WTC11 (cell line): ENCODE results near the gene NTNG2. TPM values are rescaled to one million over a fixed set of nuclear protein-coding genes. Genes with fewer than 3 reads are reported as not detected.

Experiments
- ATAC-seq: fragments of 200-7000 bp; cut with Tn5 transposase; 2 replicates; pipeline ENCODE4 v1.10.0; 2021; ENCODE audit warnings: mild to moderate bottlenecking, moderate library complexity
- CTCF ChIA-PET: fragments of 300-600 bp; sonication (Branson Sonifier 250); formaldehyde crosslinking; loops from one replicate; lab custom pipeline; 2021; ENCODE audit warnings: antibody characterized with exemption; lab: Charles Lee
- POLR2A ChIA-PET: fragments of 350-600 bp; sonication (Branson Sonifier 250); formaldehyde crosslinking; loops from one replicate; lab custom pipeline; 2021; ENCODE audit warnings: antibody characterized with exemption; lab: Charles Lee
- DNase-seq: peaks from one replicate; pipeline ENCODE4 v3.0.0; 2021; ENCODE audit warnings: low spot score
- H3K27ac Mint-ChIP-seq: 2 replicates; pipeline ENCODE4 v1.8.0; 2021; ENCODE audit warnings: mixed read lengths
- H3K27me3 Mint-ChIP-seq: 2 replicates; pipeline ENCODE4 v1.8.0; 2021; ENCODE audit warnings: low read depth, mild to moderate bottlenecking, moderate library complexity, mixed read lengths
- H3K36me3 Mint-ChIP-seq: 2 replicates; pipeline ENCODE4 v1.8.0; 2021; ENCODE audit warnings: mixed read lengths
- H3K4me1 Mint-ChIP-seq: 2 replicates; pipeline ENCODE4 v1.8.0; 2022; ENCODE audit warnings: mixed read lengths
- H3K4me3 Mint-ChIP-seq: 2 replicates; pipeline ENCODE4 v1.8.0; 2021; ENCODE audit warnings: mild to moderate bottlenecking, moderate library complexity, mixed read lengths
- H3K9me3 Mint-ChIP-seq: 2 replicates; pipeline ENCODE4 v1.8.0; 2021; ENCODE audit warnings: mixed read lengths
- ARID4B ChIP-seq: sonication (generic); formaldehyde crosslinking; IDR thresholded peaks from 2 replicates; pipeline ENCODE4 v1.8.0; 2023; ENCODE audit warnings: missing genetic modification reagents, mild to moderate bottlenecking, borderline replicate concordance
- ATF2 ChIP-seq: sonication (generic); formaldehyde crosslinking; IDR thresholded peaks from 2 replicates; pipeline ENCODE4 v1.8.1; 2022; ENCODE audit warnings: low read depth, missing genetic modification reagents, borderline replicate concordance
- E2F1 ChIP-seq: sonication (generic); formaldehyde crosslinking; IDR thresholded peaks from 2 replicates; pipeline ENCODE4 v1.8.0; 2022; ENCODE audit warnings: mild to moderate bottlenecking, missing genetic modification reagents
- E2F4 ChIP-seq: sonication (generic); formaldehyde crosslinking; IDR thresholded peaks from 2 replicates; pipeline ENCODE4 v1.8.1; 2022; ENCODE audit warnings: low read depth, mild to moderate bottlenecking, moderate library complexity, missing genetic modification reagents, borderline replicate concordance
- ELF4 ChIP-seq: sonication (generic); formaldehyde crosslinking; IDR thresholded peaks from 2 replicates; pipeline ENCODE4 v1.8.1; 2022; ENCODE audit warnings: low read depth, mild to moderate bottlenecking, moderate library complexity, missing genetic modification reagents
- EMX1 ChIP-seq: fragments of 250-450 bp; sonication (Bioruptor Pico); IDR thresholded peaks from 2 replicates; pipeline ENCODE4 v1.8.0; 2021; ENCODE audit warnings: mild to moderate bottlenecking
- ETV6 ChIP-seq: sonication (generic); formaldehyde crosslinking; IDR thresholded peaks from 2 replicates; pipeline ENCODE4 v1.8.1; 2022; ENCODE audit warnings: mild to moderate bottlenecking, missing genetic modification reagents
- GTF2I ChIP-seq: fragments of 250-450 bp; sonication (Bioruptor Pico); conservative IDR thresholded peaks from 2 replicates; pipeline ENCODE4 v1.4.0; 2021; ENCODE audit warnings: mild to moderate bottlenecking
- IRF1 ChIP-seq: sonication (generic); formaldehyde crosslinking; IDR thresholded peaks from 2 replicates; pipeline ENCODE4 v1.8.0; 2023; ENCODE audit warnings: missing genetic modification reagents
- MAX ChIP-seq: sonication (generic); formaldehyde crosslinking; IDR thresholded peaks from 2 replicates; pipeline ENCODE4 v1.8.0; 2022; ENCODE audit warnings: mild to moderate bottlenecking, missing genetic modification reagents
- NR2C2 ChIP-seq: sonication (generic); formaldehyde crosslinking; IDR thresholded peaks from 2 replicates; pipeline ENCODE4 v1.8.0; 2022; ENCODE audit warnings: mild to moderate bottlenecking, missing genetic modification reagents
- NR3C1 ChIP-seq: sonication (generic); formaldehyde crosslinking; conservative IDR thresholded peaks from 2 replicates; pipeline ENCODE4 v1.8.1; 2023; ENCODE audit warnings: low read depth, mild to moderate bottlenecking, missing genetic modification reagents
- SMAD4 ChIP-seq: sonication (generic); formaldehyde crosslinking; IDR thresholded peaks from 2 replicates; pipeline ENCODE4 v1.8.0; 2022; ENCODE audit warnings: mild to moderate bottlenecking, missing genetic modification reagents
- TCF7 ChIP-seq: sonication (generic); formaldehyde crosslinking; IDR thresholded peaks from 2 replicates; pipeline ENCODE4 v1.8.0; 2022; ENCODE audit warnings: mild to moderate bottlenecking, low read depth, missing genetic modification reagents, moderate library complexity
- TEAD4 ChIP-seq: sonication (generic); formaldehyde crosslinking; IDR thresholded peaks from 2 replicates; pipeline ENCODE4 v1.8.0; 2022; ENCODE audit warnings: mild to moderate bottlenecking, missing genetic modification reagents
- ZMAT4 ChIP-seq: fragments of 250-450 bp; sonication (Bioruptor Pico); IDR thresholded peaks from 2 replicates; pipeline ENCODE4 v1.9.0; 2021; ENCODE audit warnings: mild to moderate bottlenecking
- ZNF121 ChIP-seq: sonication (generic); formaldehyde crosslinking; IDR thresholded peaks from 2 replicates; pipeline ENCODE4 v1.8.0; 2023; ENCODE audit warnings: missing genetic modification reagents
- ZNF219 ChIP-seq: sonication (generic); formaldehyde crosslinking; IDR thresholded peaks from 2 replicates; pipeline ENCODE4 v1.8.0; 2023; ENCODE audit warnings: missing genetic modification reagents, mild to moderate bottlenecking, borderline replicate concordance
- total RNA-seq: library from RNA; stranded (reverse); gene quantifications from 3 replicates; pipeline ENCODE4 v1.2.3, GENCODE V29; 2021

Gene NTNG2
- total RNA-seq, 1 experiment from 2014 or later = 3.1 TPM

- H3K27ac Mint-ChIP-seq = no peak overlapping the region
- no peaks in the 10 kb centered on the region for H3K36me3 Mint-ChIP-seq
- DNase-seq = no peak
- POLR2A ChIA-PET = interaction anchor here (1.0 kb wide), 1 partner anchor 41 kb away, joined by 9 read pairs; no protein-coding TSS in a partner anchor
- H3K4me3 Mint-ChIP-seq = no peak overlapping the region
- CTCF ChIA-PET = interaction anchor here (1.0 to 2.0 kb wide), 5 partner anchors 9 to 57 kb away, joined by 4 to 14 read pairs (median 5); no protein-coding TSS in a partner anchor
- H3K4me1 Mint-ChIP-seq = no peaks in the 10 kb centered on the region
- no peaks in the 10 kb centered on the region for H3K27me3 Mint-ChIP-seq
- no peaks in the 10 kb centered on the region for H3K9me3 Mint-ChIP-seq
- no peak for TF ChIP-seq ELF4 (CRISPR knock-in tag)
- TF ChIP-seq NR3C1 (CRISPR knock-in tag) = no peak
- no peak for TF ChIP-seq ZNF219 (CRISPR knock-in tag)
- no peak for TF ChIP-seq TCF7
- no peak for TF ChIP-seq SMAD4 (CRISPR knock-in tag)
- TF ChIP-seq GTF2I = no peak
- TF ChIP-seq ZNF121 = no peak
- TF ChIP-seq EMX1 (CRISPR knock-in tag) = no peak
- TF ChIP-seq ZMAT4 (CRISPR knock-in tag) = no peak
- no peak for TF ChIP-seq E2F1
- no peak for TF ChIP-seq MAX (CRISPR knock-in tag)
- no peak for TF ChIP-seq E2F4 (CRISPR knock-in tag)
- TF ChIP-seq ETV6 (CRISPR knock-in tag) = no peak
- no peak for TF ChIP-seq TEAD4 (CRISPR knock-in tag)
- no peak for TF ChIP-seq IRF1 (CRISPR knock-in tag)
- TF ChIP-seq ARID4B = no peak
- TF ChIP-seq NR2C2 = no peak
- no peak for TF ChIP-seq ATF2 (CRISPR knock-in tag)
- TF ChIP-seq, all 79 proteins: peak for 0
- no peak for ATAC-seq
Measured at GRCh38 chr9:132226571-132227430, 64.9 kb downstream of the NTNG2 start.
